GM19438 (cell line): ENCODE measurements around the gene FARS2.

ENCODE experiments used
- ATAC-seq: cut with Tn5 transposase; IDR thresholded peaks from one replicate; pipeline ENCODE4 v1.9.1; 2021; ENCODE audit warnings: low read depth; ENCODE audit not compliant: unreplicated experiment

Gene FARS2

GRCh38 chr6:5738211-5738610 lies 476.9 kb downstream of the FARS2 start:
- no peak for ATAC-seq

DNA sequence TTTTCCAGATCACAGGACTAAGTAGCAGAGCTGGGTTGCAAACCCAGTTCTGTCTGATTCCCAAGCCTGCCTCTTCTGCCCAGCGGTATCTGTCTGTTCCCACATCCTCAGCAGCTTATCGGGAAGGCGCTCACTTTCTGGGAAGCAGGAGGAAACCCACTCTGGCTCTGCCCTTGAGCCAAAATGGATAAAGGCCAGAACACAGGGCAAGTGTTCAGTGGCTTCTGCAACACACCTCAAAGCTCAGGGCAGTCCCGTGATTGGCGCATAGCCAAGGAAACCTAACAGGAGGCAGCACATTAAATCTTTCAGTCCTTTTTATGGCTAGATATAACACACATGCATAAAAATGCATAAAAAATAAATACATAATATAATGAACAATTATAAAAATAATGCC lies 483.2 kb downstream of the FARS2 start:
- no peak for ATAC-seq

GRCh38 chr6:5745081-5745480 lies 483.8 kb downstream of the FARS2 start:
- ATAC-seq = no peak

DNA sequence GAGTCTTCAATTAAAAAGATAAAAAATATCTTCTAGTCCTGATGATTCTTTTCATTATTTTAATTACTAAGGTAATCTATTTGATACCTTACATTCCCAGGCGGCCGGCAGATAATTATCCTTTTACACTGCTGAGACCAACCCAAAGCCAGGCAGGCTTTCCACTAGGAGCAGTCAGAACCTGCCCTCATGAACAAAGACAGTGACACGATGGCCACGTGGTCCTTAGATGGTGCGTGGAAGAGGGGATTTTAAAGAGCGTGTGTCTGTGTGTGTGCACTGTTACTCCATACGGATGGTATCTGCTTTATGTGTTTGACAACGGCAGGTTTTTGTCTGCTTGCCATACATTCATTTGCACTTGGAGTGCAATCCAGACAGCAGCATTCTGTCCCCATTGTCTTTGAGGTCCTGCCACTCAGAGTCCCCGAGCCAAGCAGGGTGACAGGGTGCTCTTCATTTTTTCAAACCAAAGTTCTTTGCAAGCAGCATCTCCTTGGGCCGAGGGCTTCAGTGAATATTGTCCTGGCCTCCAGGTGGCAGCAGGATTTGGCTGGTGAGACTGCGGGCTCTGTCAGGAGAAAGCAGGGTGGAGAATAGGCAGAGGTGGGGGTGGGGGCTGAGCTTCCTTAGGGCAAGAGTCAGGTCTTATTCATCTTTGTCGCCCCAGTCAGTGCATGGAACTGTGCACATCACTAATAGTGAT lies 484.9 kb downstream of the FARS2 start:
- ATAC-seq = no peak

GRCh38 chr6:5746759-5747130 lies 485.4 kb downstream of the FARS2 start:
- ATAC-seq = no peak

- ATAC-seq = no peak
Observed at GRCh38 chr6:5747379-5747778, 486.1 kb downstream of the FARS2 start.

GRCh38 chr6:5749016-5749650 lies 487.8 kb downstream of the FARS2 start:
- no peak for ATAC-seq

DNA sequence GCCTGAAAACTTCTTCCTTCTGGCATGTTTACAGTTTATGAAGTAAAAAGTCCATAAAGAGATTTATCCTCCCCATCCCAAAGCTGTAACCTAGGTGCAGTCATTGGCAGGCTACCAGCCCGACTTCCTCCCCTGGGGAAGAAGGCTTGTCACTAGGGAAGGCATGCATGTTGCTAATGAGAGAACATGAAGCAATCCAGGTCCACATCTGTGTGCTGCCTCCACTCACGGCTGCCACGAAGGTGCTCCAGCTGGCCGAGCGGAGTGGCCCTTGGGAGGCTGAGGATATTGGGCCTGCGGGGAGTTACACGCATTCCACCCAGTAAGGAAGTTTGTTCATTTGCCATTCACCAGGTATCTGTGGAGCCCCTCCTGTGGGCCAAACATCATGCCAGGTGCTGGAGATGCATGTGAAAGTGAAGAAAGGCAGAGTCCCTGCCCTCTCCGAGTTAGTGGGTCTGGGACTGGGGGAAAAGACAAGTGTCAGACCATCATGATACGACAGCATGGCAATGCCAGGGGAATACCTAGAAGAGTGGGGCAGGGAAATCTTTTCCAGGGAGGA lies 488.4 kb downstream of the FARS2 start:
- no peak for ATAC-seq

- ATAC-seq = no peak
Observed at GRCh38 chr6:5751525-5752390, 490.4 kb downstream of the FARS2 start.

DNA sequence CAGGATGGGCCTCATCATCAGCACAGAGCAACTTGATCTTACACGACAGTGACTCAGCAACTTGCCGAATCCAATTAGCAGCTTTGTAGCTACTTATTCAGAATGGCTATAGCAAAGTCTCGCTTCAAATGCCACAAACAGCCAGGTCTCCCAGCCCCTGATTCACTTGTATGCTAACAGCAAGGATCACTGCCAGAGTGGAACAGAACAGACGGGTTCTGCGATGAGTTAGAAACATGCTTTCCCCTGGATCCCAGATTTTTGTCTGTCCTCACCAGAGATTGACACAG lies 491.0 kb downstream of the FARS2 start:
- no peak for ATAC-seq

- no peak for ATAC-seq
Observed at GRCh38 chr6:5753209-5753608, 491.9 kb downstream of the FARS2 start.

- ATAC-seq = no peak
Observed at GRCh38 chr6:5754904-5755303, 493.6 kb downstream of the FARS2 start.

DNA sequence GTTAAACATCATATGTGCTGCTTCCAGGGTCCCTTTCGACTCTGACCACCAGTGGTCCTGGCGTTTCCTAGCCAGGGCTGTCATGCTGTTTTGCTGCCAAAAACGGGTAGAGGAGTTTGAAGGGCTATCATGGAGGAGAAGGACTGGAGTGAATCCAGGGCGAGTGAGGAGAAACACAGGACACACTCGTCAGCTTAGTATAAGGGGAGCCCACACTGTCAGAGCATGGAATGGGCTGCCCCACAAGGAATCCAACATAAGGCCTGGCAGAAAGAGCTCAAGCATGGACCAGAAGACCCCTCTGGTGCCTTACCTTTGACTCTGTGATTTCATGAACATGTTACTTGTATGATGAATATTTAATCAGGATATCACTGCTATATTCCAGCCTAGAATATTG lies 498.3 kb downstream of the FARS2 start:
- no peak for ATAC-seq

DNA sequence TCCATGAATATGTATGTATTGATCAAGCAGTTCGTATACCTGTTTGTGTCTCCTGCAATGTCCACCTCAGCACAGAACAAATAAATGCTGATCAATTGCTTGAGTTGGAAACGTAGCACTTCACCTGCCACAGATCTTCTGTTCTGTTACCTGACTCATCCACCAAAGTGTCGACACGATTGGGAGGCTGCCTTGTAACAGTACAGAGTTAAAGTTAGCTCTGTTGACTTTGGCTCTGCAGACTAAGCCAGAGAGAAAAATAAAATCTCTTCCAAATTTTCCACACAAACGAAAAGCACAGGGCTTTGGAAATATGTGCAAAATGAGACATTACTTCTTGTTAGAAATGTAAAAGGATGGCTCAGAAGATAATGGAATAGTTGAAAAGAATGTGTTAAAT lies 500.1 kb downstream of the FARS2 start:
- no peak for ATAC-seq

GRCh38 chr6:5762561-5762968 lies 501.3 kb downstream of the FARS2 start:
- no peak for ATAC-seq

DNA sequence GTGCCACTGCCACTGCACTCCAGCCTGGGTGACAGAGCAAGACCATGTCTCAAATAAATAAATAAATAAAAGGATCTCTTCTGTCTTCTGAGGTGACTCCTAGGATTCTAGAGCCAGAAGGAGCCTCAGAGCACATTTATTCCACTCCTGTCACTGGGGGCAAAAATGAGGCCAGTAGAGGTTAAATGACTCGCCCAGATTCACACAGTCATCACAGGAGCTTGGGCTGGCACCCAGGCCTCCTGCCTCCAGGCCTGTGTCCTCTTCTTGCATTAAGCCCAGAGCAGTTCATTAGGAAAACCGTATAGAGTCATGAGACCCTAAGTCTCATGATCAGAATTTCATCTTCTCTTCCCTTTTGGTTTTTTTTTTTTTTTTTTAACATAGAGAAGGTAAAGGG lies 502.1 kb downstream of the FARS2 start:
- no peak for ATAC-seq

DNA sequence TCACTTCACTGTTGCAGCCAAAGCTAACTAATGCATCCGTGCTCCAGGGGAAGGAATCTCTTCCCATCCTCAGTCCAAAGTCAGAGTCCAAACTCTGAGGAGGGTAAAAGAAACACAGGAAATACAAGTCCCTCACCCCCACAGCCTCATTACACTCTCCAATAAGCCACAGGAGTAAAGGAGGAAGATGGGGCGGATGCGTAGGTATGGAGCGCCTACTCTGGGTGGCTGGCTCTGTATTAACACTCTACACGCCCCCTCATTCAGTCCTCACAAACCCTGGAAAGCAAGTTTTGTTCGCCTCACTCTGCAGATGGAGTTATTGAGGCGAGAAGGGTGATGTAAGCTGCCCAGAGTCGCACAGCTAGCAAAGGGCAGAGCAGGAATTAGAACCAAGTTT lies 502.6 kb downstream of the FARS2 start:
- no peak for ATAC-seq

DNA sequence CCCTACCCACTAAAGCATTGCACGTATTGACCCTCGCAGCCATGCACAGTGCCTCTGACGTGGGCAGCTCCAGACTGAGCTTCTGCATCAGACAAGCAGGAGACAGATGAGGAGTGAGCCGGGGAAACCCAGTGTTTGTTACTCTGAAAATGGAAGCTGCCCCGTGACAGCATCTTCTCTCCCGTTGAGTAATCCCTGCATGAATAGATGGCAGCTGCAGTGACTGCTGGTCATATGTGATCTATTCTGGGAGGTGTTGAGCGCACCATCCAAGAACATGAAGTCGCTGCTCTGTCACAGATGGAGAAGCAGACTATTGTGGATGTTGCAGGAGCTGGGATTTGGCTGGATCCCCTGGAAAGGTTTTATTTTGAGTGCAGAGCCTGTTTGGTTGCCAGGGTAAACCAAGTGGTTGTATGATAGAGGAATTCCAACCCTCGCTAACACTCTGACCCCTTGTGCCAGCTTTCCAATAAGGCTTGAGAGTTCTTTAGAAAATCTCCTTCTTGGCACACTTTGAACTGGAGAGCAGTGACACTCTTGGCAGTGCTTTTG lies 503.2 kb downstream of the FARS2 start:
- ATAC-seq = no peak

DNA sequence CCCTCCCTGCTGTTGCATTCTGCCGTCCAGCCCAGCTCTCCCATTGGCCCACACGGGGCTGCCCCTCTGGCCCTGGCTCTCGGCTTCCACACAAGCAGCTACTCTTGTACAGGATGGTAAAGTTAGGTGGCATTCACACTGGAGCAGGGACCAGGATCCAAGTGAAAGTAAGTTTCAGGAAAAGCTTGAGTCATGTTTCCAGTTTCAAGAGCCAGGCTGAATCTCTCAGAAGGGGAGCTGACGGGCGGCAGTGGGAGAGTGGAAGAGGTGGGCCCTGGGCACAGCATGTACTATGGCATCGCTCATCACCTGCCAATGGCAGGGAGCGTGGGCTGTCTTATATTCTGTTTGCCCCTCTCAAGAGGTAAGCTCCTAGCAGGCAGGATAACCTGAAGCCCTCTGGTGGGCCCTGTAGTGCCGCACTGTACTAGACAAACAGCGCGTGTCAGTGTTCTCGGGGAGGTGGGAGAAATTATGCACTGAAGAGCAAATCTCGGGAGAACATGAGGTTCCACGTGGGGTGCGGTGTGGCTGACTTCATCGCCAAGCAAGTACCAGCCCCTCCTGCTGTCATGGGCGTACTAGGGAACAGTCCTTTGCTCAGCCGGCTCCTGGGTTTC lies 503.9 kb downstream of the FARS2 start:
- no peak for ATAC-seq

- ATAC-seq = no peak
Observed at GRCh38 chr6:5766260-5766659, 504.9 kb downstream of the FARS2 start.

- ATAC-seq = no peak
Observed at GRCh38 chr6:5767471-5767870, 506.2 kb downstream of the FARS2 start.
